Measurements from ENCODE around the gene NTRK2. TPM values are rescaled to one million over a fixed set of nuclear protein-coding genes. Genes with fewer than 3 reads are reported as not detected.

NTRK2 gene
- total RNA-seq, 1 donor from 2014 or later = 65.0 TPM

GRCh38 chr9:84829997-84830696, 160.6 kb downstream of the NTRK2 start:
- Mint-ChIP-seq H3K9me3 (no peaks in the 10 kb centered on the region), H3K36me3 (no peaks in the 10 kb centered on the region), H3K4me1 (peaks cover 20% of the 10 kb centered on the region), H3K27ac (no peak overlapping the region), H3K27me3 (ENCODE audit: low read depth) (peaks cover 3% of the 10 kb centered on the region), H3K4me3 (no peak overlapping the region)
- DNase-seq (ENCODE audit: low spot score in 2 of 2, unreplicated experiment in 2 of 2) = no peak
- TF ChIP-seq, protein P1, sequence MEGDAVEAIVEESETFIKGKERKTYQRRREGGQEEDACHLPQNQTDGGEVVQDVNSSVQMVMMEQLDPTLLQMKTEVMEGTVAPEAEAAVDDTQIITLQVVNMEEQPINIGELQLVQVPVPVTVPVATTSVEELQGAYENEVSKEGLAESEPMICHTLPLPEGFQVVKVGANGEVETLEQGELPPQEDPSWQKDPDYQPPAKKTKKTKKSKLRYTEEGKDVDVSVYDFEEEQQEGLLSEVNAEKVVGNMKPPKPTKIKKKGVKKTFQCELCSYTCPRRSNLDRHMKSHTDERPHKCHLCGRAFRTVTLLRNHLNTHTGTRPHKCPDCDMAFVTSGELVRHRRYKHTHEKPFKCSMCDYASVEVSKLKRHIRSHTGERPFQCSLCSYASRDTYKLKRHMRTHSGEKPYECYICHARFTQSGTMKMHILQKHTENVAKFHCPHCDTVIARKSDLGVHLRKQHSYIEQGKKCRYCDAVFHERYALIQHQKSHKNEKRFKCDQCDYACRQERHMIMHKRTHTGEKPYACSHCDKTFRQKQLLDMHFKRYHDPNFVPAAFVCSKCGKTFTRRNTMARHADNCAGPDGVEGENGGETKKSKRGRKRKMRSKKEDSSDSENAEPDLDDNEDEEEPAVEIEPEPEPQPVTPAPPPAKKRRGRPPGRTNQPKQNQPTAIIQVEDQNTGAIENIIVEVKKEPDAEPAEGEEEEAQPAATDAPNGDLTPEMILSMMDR (IDR thresholded peaks at IDR 0.05; ENCODE audit: unreplicated experiment) = no peak

DNA sequence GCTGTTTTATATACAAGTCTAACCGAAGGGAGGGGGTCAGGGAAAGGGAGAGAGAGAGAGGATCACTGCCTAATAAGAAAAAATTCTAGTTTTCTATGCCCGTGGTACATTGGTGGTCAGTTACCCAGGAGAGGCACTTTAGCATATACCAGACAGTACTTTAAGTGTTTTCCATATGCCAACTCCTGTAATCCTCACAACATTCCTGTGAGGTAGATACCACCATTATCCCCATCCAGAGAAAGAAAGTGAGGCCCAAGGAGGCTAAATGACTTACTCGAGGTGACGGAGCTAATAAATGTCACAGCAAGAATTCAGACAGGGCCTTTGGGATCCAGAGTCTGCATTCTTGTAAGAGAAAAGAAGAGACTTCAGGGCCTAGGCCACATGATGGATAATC, 161.8 kb downstream of the NTRK2 start:
- TF ChIP-seq, protein P1 (IDR thresholded peaks at IDR 0.05; ENCODE audit: unreplicated experiment) = no peak
- no peak overlapping the region for H3K4me3 Mint-ChIP-seq
- H3K9me3 Mint-ChIP-seq = no peaks in the 10 kb centered on the region
- peaks cover 20% of the 10 kb centered on the region for H3K4me1 Mint-ChIP-seq
- DNase-seq (ENCODE audit: low spot score in 2 of 2, unreplicated experiment in 2 of 2) = no peak
- H3K36me3 Mint-ChIP-seq = no peaks in the 10 kb centered on the region
- H3K27ac Mint-ChIP-seq = no peak overlapping the region
- H3K27me3 Mint-ChIP-seq (ENCODE audit: low read depth) = peaks cover 2% of the 10 kb centered on the region

DNA sequence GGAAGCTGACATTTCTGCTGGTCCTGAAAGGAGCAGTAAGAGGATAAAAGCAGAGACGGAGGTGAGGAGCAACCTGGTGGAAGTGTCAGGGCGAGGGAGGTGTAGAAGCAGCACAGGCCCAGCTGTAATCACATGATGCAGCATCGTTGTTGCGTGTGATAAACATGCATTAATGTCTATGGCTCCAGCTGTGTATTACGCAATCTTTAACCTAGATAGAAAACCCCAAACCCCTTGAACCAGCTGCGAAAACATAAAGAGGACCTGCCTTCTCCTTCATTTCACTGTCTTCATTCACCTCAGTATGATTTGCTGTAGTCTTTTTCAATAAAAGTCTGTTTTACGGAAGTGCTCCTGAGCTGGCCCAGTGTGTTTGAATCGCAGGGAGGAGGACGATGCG, 162.9 kb downstream of the NTRK2 start:
- H3K4me3 Mint-ChIP-seq = no peak overlapping the region
- peaks cover 2% of the 10 kb centered on the region for H3K27me3 Mint-ChIP-seq (ENCODE audit: low read depth)
- H3K36me3 Mint-ChIP-seq = no peaks in the 10 kb centered on the region
- TF ChIP-seq, protein P1 (IDR thresholded peaks at IDR 0.05; ENCODE audit: unreplicated experiment) = no peak
- H3K9me3 Mint-ChIP-seq = no peaks in the 10 kb centered on the region
- no peak for DNase-seq (ENCODE audit: low spot score in 2 of 2, unreplicated experiment in 2 of 2)
- H3K4me1 Mint-ChIP-seq = peaks cover 20% of the 10 kb centered on the region
- no peak overlapping the region for H3K27ac Mint-ChIP-seq

GRCh38 chr9:84834426-84834825, 164.9 kb downstream of the NTRK2 start:
- H3K27ac Mint-ChIP-seq = no peak overlapping the region
- H3K36me3 Mint-ChIP-seq = no peaks in the 10 kb centered on the region
- H3K4me1 Mint-ChIP-seq = peaks cover 9% of the 10 kb centered on the region
- H3K4me3 Mint-ChIP-seq = no peak overlapping the region
- H3K9me3 Mint-ChIP-seq = no peaks in the 10 kb centered on the region
- TF ChIP-seq, protein P1 (IDR thresholded peaks at IDR 0.05; ENCODE audit: unreplicated experiment) = no peak
- peaks cover 2% of the 10 kb centered on the region for H3K27me3 Mint-ChIP-seq (ENCODE audit: low read depth)
- DNase-seq (ENCODE audit: low spot score in 2 of 2, unreplicated experiment in 2 of 2) = no peak

DNA sequence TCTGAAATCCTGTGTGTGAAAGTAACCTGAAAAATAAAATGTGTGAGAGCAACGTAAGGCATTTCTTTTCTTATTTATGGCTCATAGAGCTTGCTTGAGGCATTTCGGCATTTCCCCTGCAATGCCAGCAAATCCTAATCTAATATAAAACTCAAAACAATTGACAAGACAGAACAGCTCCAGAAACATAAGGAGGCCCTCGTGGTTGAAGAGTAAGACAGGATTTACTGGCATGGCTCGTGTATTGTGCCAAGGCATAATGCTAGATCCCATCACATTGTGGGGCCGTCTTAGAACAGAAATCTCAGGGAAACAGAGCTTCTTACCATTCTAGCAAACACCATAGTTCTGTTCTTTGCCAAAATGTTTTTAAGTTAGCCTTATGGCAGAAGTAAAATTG, 166.2 kb downstream of the NTRK2 start:
- Mint-ChIP-seq H3K4me1 (peaks cover 18% of the 10 kb centered on the region), H3K27ac (no peak overlapping the region), H3K9me3 (no peaks in the 10 kb centered on the region), H3K27me3 (ENCODE audit: low read depth) (peaks cover 2% of the 10 kb centered on the region), H3K4me3 (no peak overlapping the region), H3K36me3 (no peaks in the 10 kb centered on the region)
- no peak for DNase-seq (ENCODE audit: low spot score in 2 of 2, unreplicated experiment in 2 of 2)
- TF ChIP-seq, protein P1 (IDR thresholded peaks at IDR 0.05; ENCODE audit: unreplicated experiment) = no peak
